Measurements from ENCODE around the gene CHIT1.
"Not testable (repeated sequence)": the region's sequence is repeated elsewhere in the genome, so short reads cannot be mapped to it uniquely, and the experiment has no call there.

The CHIT1 gene

GRCh38 chr1:203271018-203271743, 41.7 kb upstream of the CHIT1 start:
- H3K4me3 ChIP-seq (ENCODE audit: control insufficient read depth, low read depth, low read length), result no peak overlapping the region
- TF ChIP-seq CTCF (conservative IDR thresholded peaks at IDR 0.05; ENCODE audit: control insufficient read depth, insufficient read depth, low read depth, low read length), result no peak
- DNase-seq (ENCODE audit: low read depth), result peak; percentile 69

GRCh38 chr1:203270448-203270847, 41.0 kb upstream of the CHIT1 start:
- no peak for TF ChIP-seq CTCF (conservative IDR thresholded peaks at IDR 0.05; ENCODE audit: control insufficient read depth, insufficient read depth, low read depth, low read length)
- no peak overlapping the region for H3K4me3 ChIP-seq (ENCODE audit: control insufficient read depth, low read depth, low read length)
- no peak for DNase-seq (ENCODE audit: low read depth)

- no peak for TF ChIP-seq CTCF (conservative IDR thresholded peaks at IDR 0.05; ENCODE audit: control insufficient read depth, insufficient read depth, low read depth, low read length)
- no peak overlapping the region for H3K4me3 ChIP-seq (ENCODE audit: control insufficient read depth, low read depth, low read length)
- no peak for DNase-seq (ENCODE audit: low read depth)
Observed at GRCh38 chr1:203269654-203270020, 40.2 kb upstream of the CHIT1 start.

- peak; percentile 98 for TF ChIP-seq CTCF (conservative IDR thresholded peaks at IDR 0.05; ENCODE audit: control insufficient read depth, insufficient read depth, low read depth, low read length)
- peak; percentile 75 for DNase-seq (ENCODE audit: low read depth)
- no peak overlapping the region for H3K4me3 ChIP-seq (ENCODE audit: control insufficient read depth, low read depth, low read length)
Observed at GRCh38 chr1:203268901-203269653, 39.6 kb upstream of the CHIT1 start.

- no peak for DNase-seq (ENCODE audit: low read depth)
- H3K4me3 ChIP-seq (ENCODE audit: control insufficient read depth, low read depth, low read length), result peak overlapping the region; percentile 63
- no peak for TF ChIP-seq CTCF (conservative IDR thresholded peaks at IDR 0.05; ENCODE audit: control insufficient read depth, insufficient read depth, low read depth, low read length)
Observed at GRCh38 chr1:203267912-203268311, 38.4 kb upstream of the CHIT1 start.

- peak; percentile 93 for TF ChIP-seq CTCF (conservative IDR thresholded peaks at IDR 0.05; ENCODE audit: control insufficient read depth, insufficient read depth, low read depth, low read length)
- peak overlapping the region; percentile 63 for H3K4me3 ChIP-seq (ENCODE audit: control insufficient read depth, low read depth, low read length)
- DNase-seq (ENCODE audit: low read depth), result peak; percentile 82
Observed at GRCh38 chr1:203267347-203267846, 37.9 kb upstream of the CHIT1 start.

- not testable (repeated sequence) for H3K4me3 ChIP-seq (ENCODE audit: control insufficient read depth, low read depth, low read length); DNase-seq (ENCODE audit: low read depth)
Observed at GRCh38 chr1:203266140-203266539, 36.7 kb upstream of the CHIT1 start.

Data from fibroblast of mammary gland (primary cell).